Measurements from ENCODE around the gene SYCP1.
"Not testable (repeated sequence)": the region's sequence is repeated elsewhere in the genome, so short reads cannot be mapped to it uniquely, and the experiment has no call there.

DNA sequence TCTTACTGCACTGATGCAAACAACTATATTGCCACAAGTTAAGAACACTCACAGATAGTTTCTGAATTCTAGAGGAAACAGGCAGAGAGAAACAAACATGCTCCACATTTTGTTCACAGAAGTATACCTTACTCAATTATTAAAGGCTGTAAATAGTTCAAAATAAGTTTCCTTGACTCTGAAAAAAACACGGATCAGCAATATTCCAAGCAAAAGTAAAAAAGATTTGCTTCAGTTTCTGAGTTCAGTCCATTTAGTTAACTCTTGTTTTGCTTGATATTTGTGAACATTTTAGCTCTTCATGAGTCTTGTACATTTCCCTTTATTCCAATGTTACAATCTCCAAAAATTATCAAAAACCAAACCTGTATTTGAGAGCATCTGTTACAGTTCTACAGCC lies 24.6 kb upstream of the SYCP1 start:
- TF ChIP-seq, protein P1, sequence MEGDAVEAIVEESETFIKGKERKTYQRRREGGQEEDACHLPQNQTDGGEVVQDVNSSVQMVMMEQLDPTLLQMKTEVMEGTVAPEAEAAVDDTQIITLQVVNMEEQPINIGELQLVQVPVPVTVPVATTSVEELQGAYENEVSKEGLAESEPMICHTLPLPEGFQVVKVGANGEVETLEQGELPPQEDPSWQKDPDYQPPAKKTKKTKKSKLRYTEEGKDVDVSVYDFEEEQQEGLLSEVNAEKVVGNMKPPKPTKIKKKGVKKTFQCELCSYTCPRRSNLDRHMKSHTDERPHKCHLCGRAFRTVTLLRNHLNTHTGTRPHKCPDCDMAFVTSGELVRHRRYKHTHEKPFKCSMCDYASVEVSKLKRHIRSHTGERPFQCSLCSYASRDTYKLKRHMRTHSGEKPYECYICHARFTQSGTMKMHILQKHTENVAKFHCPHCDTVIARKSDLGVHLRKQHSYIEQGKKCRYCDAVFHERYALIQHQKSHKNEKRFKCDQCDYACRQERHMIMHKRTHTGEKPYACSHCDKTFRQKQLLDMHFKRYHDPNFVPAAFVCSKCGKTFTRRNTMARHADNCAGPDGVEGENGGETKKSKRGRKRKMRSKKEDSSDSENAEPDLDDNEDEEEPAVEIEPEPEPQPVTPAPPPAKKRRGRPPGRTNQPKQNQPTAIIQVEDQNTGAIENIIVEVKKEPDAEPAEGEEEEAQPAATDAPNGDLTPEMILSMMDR (conservative IDR thresholded peaks at IDR 0.05) = not testable (repeated sequence)
- not testable (repeated sequence) for TF ChIP-seq EZH2 (IDR thresholded peaks at IDR 0.05; ENCODE audit: low read depth)

All from PC-9 (cell line).